H1 (cell line): ENCODE measurements around the gene KCTD16. TPM values are rescaled to one million over a fixed set of nuclear protein-coding genes. Genes with fewer than 3 reads are reported as not detected.

ENCODE experiments used
- CTCF ChIA-PET: fragments of 300-600 bp; sonication (Branson Sonifier 250); formaldehyde crosslinking; loops from one replicate; lab custom pipeline; 2021; ENCODE audit not compliant: partially characterized antibody; lab: Charles Lee
- POLR2A ChIA-PET: fragments of 300-600 bp; sonication (Branson Sonifier 250); formaldehyde crosslinking; loops from one replicate; lab custom pipeline; 2021; ENCODE audit warnings: inconsistent platforms; ENCODE audit not compliant: partially characterized antibody; lab: Charles Lee
- DNase-seq, 2 experiments: peaks; one replicate each; pipeline versions ENCODE4 v3.0.0 to v3.0.0-alpha.2; 2010 to 2022; ENCODE audit warnings: low spot score in 2 of 2, low read depth in 1 of 2, mixed read lengths in 1 of 2
- FAIRE-seq: peaks from 2 replicates; lab custom pipeline; 2011; peaks lifted over from hg19 to GRCh38; lab: Jason Lieb, UNC
- H2AFZ ChIP-seq: 2 replicates; pipeline ENCODE4 v1.8.1; 2012; ENCODE audit warnings: low read length, inconsistent platforms
- H2AK5ac ChIP-seq: 2 replicates; pipeline ENCODE4 v1.6.1; 2013; ENCODE audit warnings: low read depth, low read length
- H2BK120ac ChIP-seq: replicated peaks from 2 replicates; pipeline ENCODE3; 2013; ENCODE audit warnings: low read depth, low read length, inconsistent platforms
- H2BK12ac ChIP-seq: 2 replicates; pipeline ENCODE4 v1.6.1; 2013; ENCODE audit warnings: low read depth, low read length
- H2BK15ac ChIP-seq: 2 replicates; pipeline ENCODE4 v1.6.1; 2013; ENCODE audit warnings: low read length
- H2BK20ac ChIP-seq: 2 replicates; pipeline ENCODE4 v1.6.1; 2013; ENCODE audit warnings: low read length
- H2BK5ac ChIP-seq: 2 replicates; pipeline ENCODE4 v1.6.1; 2013; ENCODE audit warnings: low read depth, low read length
- H3K14ac ChIP-seq: 2 replicates; pipeline ENCODE4 v1.6.1; 2013; ENCODE audit warnings: inconsistent platforms; ENCODE audit not compliant: insufficient read length
- H3K18ac ChIP-seq: 2 replicates; pipeline ENCODE4 v1.6.1; 2013; ENCODE audit warnings: low read length; ENCODE audit errors: extremely low read depth
- H3K23ac ChIP-seq: 2 replicates; pipeline ENCODE4 v1.6.1; 2013; ENCODE audit warnings: inconsistent platforms; ENCODE audit not compliant: insufficient read length
- H3K23me2 ChIP-seq: 2 replicates; pipeline ENCODE4 v1.6.1; 2013; ENCODE audit warnings: low read depth, low read length
- H3K27ac ChIP-seq: 2 replicates; pipeline ENCODE4 v1.6.1; 2011; ENCODE audit warnings: low read depth, low read length, inconsistent platforms
- H3K27me3 ChIP-seq, 4 experiments: replicated peaks in 1 of 4; 1 replicate in 1 of 4; 2 replicates in 3 of 4; pipeline versions ENCODE4 v1.6.1 to v1.8.1; 2011 to 2013; ENCODE audit warnings: low read length in 3 of 4, mild to moderate bottlenecking in 3 of 4, inconsistent platforms in 2 of 4, mixed read lengths in 2 of 4, moderate library complexity in 1 of 4; ENCODE audit not compliant: control insufficient read depth in 3 of 4, insufficient read depth in 3 of 4; ENCODE audit errors: extremely low read depth in 1 of 4
- H3K36me3 ChIP-seq, 4 experiments: 2 replicates each; pipeline versions ENCODE4 v1.6.1 to v1.8.1; 2011 to 2013; ENCODE audit warnings: mild to moderate bottlenecking in 4 of 4, low read length in 3 of 4, moderate library complexity in 2 of 4, control low read depth in 1 of 4, inconsistent platforms in 1 of 4; ENCODE audit not compliant: insufficient read depth in 4 of 4, control insufficient read depth in 2 of 4
- H3K4ac ChIP-seq: replicated peaks from 2 replicates; pipeline ENCODE3; 2013; ENCODE audit warnings: low read length, low read depth, mixed read lengths, inconsistent platforms; ENCODE audit not compliant: insufficient read length
- H3K4me1 ChIP-seq, 4 experiments: replicated peaks in 1 of 4; 1 replicate in 1 of 4; 2 replicates in 3 of 4; pipeline versions ENCODE4 v1.6.1 to v1.8.1; 2011 to 2013; ENCODE audit warnings: low read length in 3 of 4, inconsistent platforms in 2 of 4, mixed read lengths in 1 of 4; ENCODE audit not compliant: insufficient read depth in 4 of 4, control insufficient read depth in 3 of 4
- H3K4me2 ChIP-seq, 2 experiments: 2 replicates each; pipeline versions ENCODE4 v1.6.1 to v1.8.1; 2011 to 2013; ENCODE audit warnings: low read depth in 2 of 2, low read length in 2 of 2, control low read depth in 1 of 2, inconsistent platforms in 1 of 2, mild to moderate bottlenecking in 1 of 2; ENCODE audit not compliant: insufficient read depth in 1 of 2
- H3K4me3 ChIP-seq, 4 experiments: fragments of 200-600, 300-600 bp in 1 of 4; sonication (generic), shearing (Covaris generic), sonication (Bioruptor Twin) in 1 of 4; 2 replicates each; pipeline versions ENCODE4 v1.5.1 to v1.8.1; 2011 to 2016; ENCODE audit warnings: low read length in 4 of 4, low read depth in 3 of 4, control low read depth in 2 of 4, inconsistent platforms in 2 of 4, mild to moderate bottlenecking in 2 of 4, mixed read lengths in 1 of 4, moderate library complexity in 1 of 4; ENCODE audit not compliant: insufficient read depth in 2 of 4; ENCODE audit errors: extremely low read depth in 1 of 4
- H3K56ac ChIP-seq: replicated peaks from 2 replicates; pipeline ENCODE3; 2013; ENCODE audit warnings: low read depth, mild to moderate bottlenecking, mixed read lengths, low read length, inconsistent platforms; ENCODE audit not compliant: insufficient read length
- H3K79me1 ChIP-seq: 2 replicates; pipeline ENCODE4 v1.6.1; 2013; ENCODE audit warnings: low read depth, low read length, control low read depth
- H3K79me2 ChIP-seq, 2 experiments: 2 replicates each; pipeline versions ENCODE4 v1.6.1 to v1.8.1; 2012 to 2013; ENCODE audit warnings: low read length in 2 of 2, mild to moderate bottlenecking in 2 of 2, inconsistent platforms in 1 of 2; ENCODE audit not compliant: insufficient read depth in 2 of 2, control insufficient read depth in 1 of 2
- H3K9ac ChIP-seq, 4 experiments: replicated peaks in 1 of 4; 1 replicate in 1 of 4; 2 replicates in 3 of 4; pipeline versions ENCODE4 v1.6.1 to v1.8.1; 2011 to 2013; ENCODE audit warnings: low read depth in 3 of 4, low read length in 3 of 4, control low read depth in 2 of 4, mild to moderate bottlenecking in 2 of 4, moderate library complexity in 2 of 4, inconsistent platforms in 1 of 4; ENCODE audit errors: extremely low read depth in 1 of 4
- H3K9me3 ChIP-seq, 2 experiments: 2 replicates each; pipeline versions ENCODE4 v1.6.1 to v1.8.1; 2012 to 2013; ENCODE audit warnings: mild to moderate bottlenecking in 2 of 2, moderate library complexity in 2 of 2, control low read depth in 1 of 2, inconsistent platforms in 1 of 2, low read depth in 1 of 2, low read length in 1 of 2, mixed read lengths in 1 of 2; ENCODE audit not compliant: insufficient read depth in 2 of 2
- H4K20me1 ChIP-seq, 2 experiments: replicated peaks in 1 of 2; 2 replicates each; pipeline versions ENCODE3 to v1.8.1; 2011 to 2013; ENCODE audit warnings: inconsistent platforms in 2 of 2, low read length in 2 of 2, mild to moderate bottlenecking in 1 of 2; ENCODE audit not compliant: insufficient read depth in 2 of 2, control insufficient read depth in 1 of 2
- H4K5ac ChIP-seq: 2 replicates; pipeline ENCODE4 v1.6.1; 2013; ENCODE audit warnings: low read length, low read depth, mixed read lengths, inconsistent platforms; ENCODE audit not compliant: insufficient read length
- H4K8ac ChIP-seq: 2 replicates; pipeline ENCODE4 v1.8.0; 2013; ENCODE audit warnings: mild to moderate bottlenecking, moderate library complexity, low read length, inconsistent platforms; ENCODE audit not compliant: insufficient read depth; ENCODE audit errors: extremely low read depth
- H4K91ac ChIP-seq: replicated peaks from 2 replicates; pipeline ENCODE3; 2013; ENCODE audit warnings: low read length, mixed read lengths, inconsistent platforms; ENCODE audit not compliant: insufficient read length
- CBX5 ChIP-seq: fragments of 300-800, 300-1000 bp; sonication (generic); IDR thresholded peaks from 2 replicates; pipeline ENCODE4 v1.7.1; 2016; ENCODE audit warnings: antibody characterized with exemption, low read length, low read depth
- CHD1 ChIP-seq: IDR thresholded peaks from 2 replicates; pipeline ENCODE4 v1.6.1; 2012; ENCODE audit warnings: low read depth, low read length, improper control_type of control experiment
- CTBP2 ChIP-seq: IDR thresholded peaks from 2 replicates; pipeline ENCODE4 v1.7.0; 2011; ENCODE audit warnings: borderline replicate concordance, mild to moderate bottlenecking, moderate library complexity, mixed read lengths, low read length; ENCODE audit not compliant: insufficient read depth, insufficient read length
- EGR1 ChIP-seq: IDR thresholded peaks from 2 replicates; pipeline ENCODE4 v1.6.1; 2011; ENCODE audit warnings: low read depth, low read length, borderline replicate concordance
- GTF2F1 ChIP-seq: IDR thresholded peaks from 2 replicates; pipeline ENCODE4 v1.6.1; 2012; ENCODE audit warnings: low read depth, low read length, improper control_type of control experiment, borderline replicate concordance
- KDM1A ChIP-seq: fragments of 200-600, 300-600 bp; sonication (generic); IDR thresholded peaks from 2 replicates; pipeline ENCODE4 v1.7.1; 2016; ENCODE audit warnings: mild to moderate bottlenecking, low read length, borderline replicate concordance
- KDM4A ChIP-seq: IDR thresholded peaks from one replicate; pipeline ENCODE4 v1.7.1; 2012; ENCODE audit warnings: low read depth, mild to moderate bottlenecking, moderate library complexity, low read length, inconsistent platforms; ENCODE audit not compliant: severe bottlenecking
- RFX5 ChIP-seq: IDR thresholded peaks from 2 replicates; pipeline ENCODE4 v1.6.1; 2011; ENCODE audit warnings: low read depth, low read length, improper control_type of control experiment, borderline replicate concordance
- RNF2 ChIP-seq: fragments of 200-900, 300-1000 bp; sonication (generic); IDR thresholded peaks from 2 replicates; pipeline ENCODE4 v1.7.1; 2016; ENCODE audit warnings: borderline replicate concordance, low read depth, mild to moderate bottlenecking, antibody characterized with exemption, low read length; ENCODE audit not compliant: poor library complexity, severe bottlenecking; ENCODE audit errors: missing control alignments
- SIRT6 ChIP-seq: IDR thresholded peaks from one replicate; pipeline ENCODE4 v1.7.1; 2012; ENCODE audit warnings: low read length, inconsistent platforms
- SIX5 ChIP-seq: IDR thresholded peaks from 2 replicates; pipeline ENCODE4 v1.6.1; 2011; ENCODE audit warnings: mild to moderate bottlenecking, low read depth, low read length
- SP4 ChIP-seq: IDR thresholded peaks from 2 replicates; pipeline ENCODE4 v1.6.1; 2012; ENCODE audit warnings: low read length, inconsistent platforms
- SRF ChIP-seq: IDR thresholded peaks from 2 replicates; pipeline ENCODE4 v1.6.1; 2011; ENCODE audit warnings: mild to moderate bottlenecking, low read depth, low read length, moderate library complexity
- TBP ChIP-seq: IDR thresholded peaks from 2 replicates; pipeline ENCODE4 v1.6.1; 2011; ENCODE audit warnings: low read depth, low read length, improper control_type of control experiment
- YY1 ChIP-seq: IDR thresholded peaks from 2 replicates; pipeline ENCODE4 v1.6.1; 2011; ENCODE audit warnings: low read depth, mild to moderate bottlenecking, low read length
- WGBS, 2 experiments: shearing (Covaris generic) in 1 of 2; methylation state at CpG; one replicate each; pipeline versions ENCODE4 v1.1.6 to v1.1.7; 2013 to 2015; ENCODE audit warnings: low lambda C conversion rate in 2 of 2, mixed read lengths in 2 of 2, inconsistent platforms in 1 of 2, low coverage in 1 of 2, missing lambda C conversion rate in 1 of 2; ENCODE audit not compliant: insufficient replicate concordance in 2 of 2, insufficient coverage in 1 of 2, insufficient read length in 1 of 2; ENCODE audit errors: extremely low coverage in 1 of 2, missing lambda C conversion rate in 1 of 2; 5-methylcytosine and 5-hydroxymethylcytosine counted together
- polyA plus RNA-seq, 7 experiments: library from polyadenylated mRNA; depleted of rRNA in 3 of 7; stranded (reverse) in 5 of 7; unstranded in 2 of 7; fragments of >200 nt in 5 of 7; fragments of 200-250 nt in 2 of 7; gene quantifications; 1 replicate in 5 of 7; 2 replicates in 1 of 7; 4 replicates in 1 of 7; pipeline versions ENCODE4 v1.2.1 to v1.2.3, GENCODE V29; 2011 to 2013; ENCODE audit warnings: missing spikeins in 2 of 7, mixed read lengths in 2 of 7
- total RNA-seq: library from RNA; stranded (reverse); fragmentation: NEBNext Ultra II Directional; extraction: Animal tissue kit (Norgen Biotek cat#: 25700); gene quantifications from 2 replicates; pipeline ENCODE4 v1.2.1, GENCODE V29; 2021

Gene KCTD16
- total and polyA plus RNA-seq, 2 of the 8 experiments (the other 6 are each of a cell fraction or from before 2014, with no cell fraction given) = 0.03 to 0.24 TPM

GRCh38 chr5:144404672-144405071, 234.0 kb downstream of the KCTD16 start:
- TF ChIP-seq RFX5 (no peak), SIX5 (no peak), EGR1 (no peak), KDM4A (no peak), RNF2 (no peak), CHD1 (no peak), SIRT6 (no peak), GTF2F1 (no peak), SRF (no peak), YY1 (no peak), KDM1A (no peak), CBX5 (no peak), CTBP2 (no peak), TBP (no peak), SP4 (no peak)
- H3K56ac ChIP-seq = no peak overlapping the region
- H4K20me1 ChIP-seq = no peaks in the 10 kb centered on the region
- no peak overlapping the region for H3K4me2 ChIP-seq
- H2BK12ac ChIP-seq = no peak overlapping the region
- DNase-seq = no peak
- H2BK15ac ChIP-seq = no peak overlapping the region
- no peak overlapping the region for H4K91ac ChIP-seq
- no peaks in the 10 kb centered on the region for H3K4me1 ChIP-seq
- no peaks in the 10 kb centered on the region for H3K79me2 ChIP-seq
- H4K8ac ChIP-seq = no peak overlapping the region
- no peak overlapping the region for H3K27ac ChIP-seq
- no peak for FAIRE-seq
- no peak overlapping the region for H2BK5ac ChIP-seq
- no peaks in the 10 kb centered on the region; a peak in 1 of 7 replicates for H3K27me3 ChIP-seq
- H2BK20ac ChIP-seq = no peak overlapping the region
- no peak overlapping the region for H2AK5ac ChIP-seq
- no peak overlapping the region for H3K9ac ChIP-seq
- no peak overlapping the region for H3K14ac ChIP-seq
- H3K4ac ChIP-seq = no peak overlapping the region
- H3K4me3 ChIP-seq = no peak overlapping the region
- no peaks in the 10 kb centered on the region for H3K36me3 ChIP-seq
- no peak overlapping the region for H3K23ac ChIP-seq
- no peak overlapping the region for H4K5ac ChIP-seq
- H3K18ac ChIP-seq = no peak overlapping the region
- H2BK120ac ChIP-seq = no peak overlapping the region
- ChIA-PET CTCF (interaction anchor here (0.6 to 1.9 kb wide), 5 partner anchors 8 to 201 kb away, joined by 3 to 7 read pairs (median 6); no protein-coding TSS in a partner anchor), POLR2A (no interaction called here)
- no peaks in the 10 kb centered on the region for H3K9me3 ChIP-seq
- H3K23me2 ChIP-seq = no peaks in the 10 kb centered on the region
- H2AFZ ChIP-seq = no peak overlapping the region
- 88% methylated on average over 1 of the region's 1 CpG; no CpG with 5 or more reads in 1 of the 2 experiments for WGBS, 2 experiments
- no peaks in the 10 kb centered on the region for H3K79me1 ChIP-seq
